ENCODE results near the gene LONRF3. TPM values are rescaled to one million over a fixed set of nuclear protein-coding genes. Genes with fewer than 3 reads are reported as not detected.

LONRF3 gene
- polyA plus RNA-seq, 3 donors: 1.2 to 4.9 (median 1.6) TPM

DNA sequence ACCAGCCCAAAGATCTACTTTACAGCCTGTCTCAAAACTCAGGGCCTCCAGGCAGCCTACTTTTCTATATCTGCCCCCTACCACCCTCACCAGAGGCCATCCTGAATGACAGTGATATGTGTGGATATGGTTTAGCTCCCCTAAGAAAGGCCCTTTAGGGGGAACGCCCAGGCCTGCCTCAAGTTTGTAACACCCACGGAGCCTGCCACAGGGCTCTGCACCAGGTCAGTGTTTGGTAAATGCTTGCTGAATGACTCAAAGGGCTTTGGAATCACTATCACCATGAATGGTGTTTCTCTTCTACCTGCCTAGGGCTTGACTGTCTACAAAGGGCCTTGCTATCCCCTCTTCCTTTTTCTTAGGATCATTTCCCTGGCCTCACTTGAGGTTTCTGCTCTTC is 11.3 kb upstream of the LONRF3 start:
- H3K4me1 Mint-ChIP-seq: no peaks in the 10 kb centered on the region
- no peak overlapping the region for H3K27ac ChIP-seq (ENCODE audit: low read depth in 1 of 2, low read length in 2 of 2)
- no peaks in the 10 kb centered on the region for H3K36me3 ChIP-seq (replicated peaks in 1 of 2; ENCODE audit: control insufficient read depth in 1 of 2, insufficient read depth in 2 of 2, low read length in 2 of 2)
- peaks cover 0 to 10% (median 6%) of the 10 kb centered on the region in 7 donors for H3K9me3 Mint-ChIP-seq
- H3K4me3 ChIP-seq (replicated peaks in 1 of 3; ENCODE audit: low read depth in 2 of 3, low read length in 3 of 3): no peak overlapping the region
- no peaks in the 10 kb centered on the region for H3K27me3 ChIP-seq (ENCODE audit: control insufficient read depth in 2 of 2, insufficient read depth in 2 of 2, low read length in 2 of 2)
- TF ChIP-seq, protein P1, sequence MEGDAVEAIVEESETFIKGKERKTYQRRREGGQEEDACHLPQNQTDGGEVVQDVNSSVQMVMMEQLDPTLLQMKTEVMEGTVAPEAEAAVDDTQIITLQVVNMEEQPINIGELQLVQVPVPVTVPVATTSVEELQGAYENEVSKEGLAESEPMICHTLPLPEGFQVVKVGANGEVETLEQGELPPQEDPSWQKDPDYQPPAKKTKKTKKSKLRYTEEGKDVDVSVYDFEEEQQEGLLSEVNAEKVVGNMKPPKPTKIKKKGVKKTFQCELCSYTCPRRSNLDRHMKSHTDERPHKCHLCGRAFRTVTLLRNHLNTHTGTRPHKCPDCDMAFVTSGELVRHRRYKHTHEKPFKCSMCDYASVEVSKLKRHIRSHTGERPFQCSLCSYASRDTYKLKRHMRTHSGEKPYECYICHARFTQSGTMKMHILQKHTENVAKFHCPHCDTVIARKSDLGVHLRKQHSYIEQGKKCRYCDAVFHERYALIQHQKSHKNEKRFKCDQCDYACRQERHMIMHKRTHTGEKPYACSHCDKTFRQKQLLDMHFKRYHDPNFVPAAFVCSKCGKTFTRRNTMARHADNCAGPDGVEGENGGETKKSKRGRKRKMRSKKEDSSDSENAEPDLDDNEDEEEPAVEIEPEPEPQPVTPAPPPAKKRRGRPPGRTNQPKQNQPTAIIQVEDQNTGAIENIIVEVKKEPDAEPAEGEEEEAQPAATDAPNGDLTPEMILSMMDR (IDR thresholded peaks at IDR 0.05): no peak
- H3K4me3 Mint-ChIP-seq: no peak overlapping the region
- no CpG with 5 or more reads among the region's 2 CpGs for WGBS (ENCODE audit: insufficient coverage)
- H3K9ac ChIP-seq (ENCODE audit: insufficient read depth, low read length, poor library complexity, severe bottlenecking): no peak overlapping the region
- H3K27me3 Mint-ChIP-seq (ENCODE audit: low read depth in 3 of 3): peaks cover 2 to 16% (median 6%) of the 10 kb centered on the region in 3 donors
- no peaks in the 10 kb centered on the region for H4K20me1 ChIP-seq (ENCODE audit: insufficient read depth, low read length)
- no peaks in the 10 kb centered on the region for H3K4me1 ChIP-seq (ENCODE audit: control insufficient read depth in 1 of 2, insufficient read depth in 2 of 2, low read length in 2 of 2)
- intact Hi-C loops (cut with micrococcal nuclease): no loop called here
- no peak overlapping the region for H3K27ac Mint-ChIP-seq
- H3K9me3 ChIP-seq (replicated peaks in 1 of 2; ENCODE audit: control insufficient read depth in 1 of 2, insufficient read depth in 1 of 2, low read length in 2 of 2): peaks cover 0 to 4% of the 10 kb centered on the region in 2 donors
- no peak overlapping the region for H2AFZ ChIP-seq (ENCODE audit: insufficient read depth, low read depth, low read length, poor library complexity, severe bottlenecking)
- H3K4me2 ChIP-seq (replicated peaks; ENCODE audit: extremely low read depth, low read length, poor library complexity, severe bottlenecking): no peak overlapping the region
- no peak for DNase-seq
- H3K36me3 Mint-ChIP-seq: no peaks in the 10 kb centered on the region
- H3K79me2 ChIP-seq (ENCODE audit: insufficient read depth, low read length): no peaks in the 10 kb centered on the region

- H3K36me3 Mint-ChIP-seq: no peaks in the 10 kb centered on the region
- no peak overlapping the region for H2AFZ ChIP-seq (ENCODE audit: insufficient read depth, low read depth, low read length, poor library complexity, severe bottlenecking)
- no peaks in the 10 kb centered on the region for H3K79me2 ChIP-seq (ENCODE audit: insufficient read depth, low read length)
- H4K20me1 ChIP-seq (ENCODE audit: insufficient read depth, low read length): no peaks in the 10 kb centered on the region
- H3K27me3 Mint-ChIP-seq (ENCODE audit: low read depth in 3 of 3): peaks cover 2 to 14% (median 8%) of the 10 kb centered on the region in 3 donors
- H3K27ac ChIP-seq (ENCODE audit: low read depth in 1 of 2, low read length in 2 of 2): no peak overlapping the region
- WGBS (ENCODE audit: insufficient coverage): no CpG with 5 or more reads among the region's 2 CpGs
- no peaks in the 10 kb centered on the region for H3K36me3 ChIP-seq (replicated peaks in 1 of 2; ENCODE audit: control insufficient read depth in 1 of 2, insufficient read depth in 2 of 2, low read length in 2 of 2)
- peaks cover 0 to 4% of the 10 kb centered on the region in 2 donors for H3K9me3 ChIP-seq (replicated peaks in 1 of 2; ENCODE audit: control insufficient read depth in 1 of 2, insufficient read depth in 1 of 2, low read length in 2 of 2)
- no peak overlapping the region for H3K4me3 Mint-ChIP-seq
- no peak for DNase-seq
- TF ChIP-seq, protein P1 (IDR thresholded peaks at IDR 0.05): no peak
- intact Hi-C loops (cut with micrococcal nuclease): no loop called here
- H3K9me3 Mint-ChIP-seq: peaks cover 0 to 10% (median 6%) of the 10 kb centered on the region in 7 donors
- H3K4me3 ChIP-seq (replicated peaks in 1 of 3; ENCODE audit: low read depth in 2 of 3, low read length in 3 of 3): no peak overlapping the region
- no peaks in the 10 kb centered on the region for H3K4me1 ChIP-seq (ENCODE audit: control insufficient read depth in 1 of 2, insufficient read depth in 2 of 2, low read length in 2 of 2)
- no peaks in the 10 kb centered on the region for H3K4me1 Mint-ChIP-seq
- no peak overlapping the region for H3K4me2 ChIP-seq (replicated peaks; ENCODE audit: extremely low read depth, low read length, poor library complexity, severe bottlenecking)
- no peak overlapping the region for H3K27ac Mint-ChIP-seq
- no peaks in the 10 kb centered on the region for H3K27me3 ChIP-seq (ENCODE audit: control insufficient read depth in 2 of 2, insufficient read depth in 2 of 2, low read length in 2 of 2)
- no peak overlapping the region for H3K9ac ChIP-seq (ENCODE audit: insufficient read depth, low read length, poor library complexity, severe bottlenecking)
These were observed 10.2 kb upstream of the LONRF3 start for GRCh38 chrX:118964252-118964651.
